ENCODE measurements around the gene C1QTNF2. TPM values are rescaled to one million over a fixed set of nuclear protein-coding genes. Genes with fewer than 3 reads are reported as not detected.

The C1QTNF2 gene
- total RNA-seq, 1 donor from 2014 or later: 0.17 TPM

DNA sequence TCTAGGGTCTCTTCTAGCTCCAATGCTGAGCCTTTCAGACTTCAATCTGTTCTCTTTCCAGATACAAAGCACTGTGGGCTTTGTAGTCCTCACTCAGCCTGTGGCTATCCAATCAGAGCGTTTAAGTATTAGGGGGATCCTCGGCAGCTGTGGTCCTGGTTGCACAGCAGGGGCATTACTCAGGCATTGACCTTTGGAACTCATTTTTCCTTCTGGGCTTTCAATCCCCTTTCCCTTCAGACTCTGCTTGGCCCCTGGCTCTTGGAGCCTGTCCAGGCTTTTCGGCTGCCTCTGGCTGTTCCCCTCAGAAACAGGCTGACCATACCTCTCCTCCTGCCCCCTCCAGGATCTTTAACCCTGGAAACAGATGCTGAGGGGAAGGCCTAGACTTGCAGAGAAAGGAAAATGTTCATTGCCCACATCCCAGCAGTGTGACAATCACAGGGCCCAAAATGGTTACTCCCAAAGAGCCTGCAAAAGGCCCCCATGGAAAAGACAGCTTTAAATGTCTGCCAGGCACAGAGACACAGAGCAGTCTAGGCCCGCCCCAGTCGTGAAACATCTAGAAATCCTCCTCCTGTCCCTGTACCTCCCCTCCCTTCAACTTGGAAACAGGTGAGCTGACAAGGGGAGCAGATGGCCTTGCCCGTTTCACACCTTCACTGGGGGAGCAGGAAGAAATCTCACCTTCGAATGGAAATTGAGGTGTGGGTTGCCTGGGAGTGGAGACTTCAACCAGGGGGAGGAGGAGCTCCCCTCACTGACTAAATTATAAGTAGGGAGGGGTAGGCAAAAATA is 13.7 kb downstream of the C1QTNF2 start:
- no peak for DNase-seq (ENCODE audit: low read depth)
- TF ChIP-seq, protein P1, sequence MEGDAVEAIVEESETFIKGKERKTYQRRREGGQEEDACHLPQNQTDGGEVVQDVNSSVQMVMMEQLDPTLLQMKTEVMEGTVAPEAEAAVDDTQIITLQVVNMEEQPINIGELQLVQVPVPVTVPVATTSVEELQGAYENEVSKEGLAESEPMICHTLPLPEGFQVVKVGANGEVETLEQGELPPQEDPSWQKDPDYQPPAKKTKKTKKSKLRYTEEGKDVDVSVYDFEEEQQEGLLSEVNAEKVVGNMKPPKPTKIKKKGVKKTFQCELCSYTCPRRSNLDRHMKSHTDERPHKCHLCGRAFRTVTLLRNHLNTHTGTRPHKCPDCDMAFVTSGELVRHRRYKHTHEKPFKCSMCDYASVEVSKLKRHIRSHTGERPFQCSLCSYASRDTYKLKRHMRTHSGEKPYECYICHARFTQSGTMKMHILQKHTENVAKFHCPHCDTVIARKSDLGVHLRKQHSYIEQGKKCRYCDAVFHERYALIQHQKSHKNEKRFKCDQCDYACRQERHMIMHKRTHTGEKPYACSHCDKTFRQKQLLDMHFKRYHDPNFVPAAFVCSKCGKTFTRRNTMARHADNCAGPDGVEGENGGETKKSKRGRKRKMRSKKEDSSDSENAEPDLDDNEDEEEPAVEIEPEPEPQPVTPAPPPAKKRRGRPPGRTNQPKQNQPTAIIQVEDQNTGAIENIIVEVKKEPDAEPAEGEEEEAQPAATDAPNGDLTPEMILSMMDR (conservative IDR thresholded peaks at IDR 0.05; ENCODE audit: low read depth, low read length): no peak
- H3K4me3 ChIP-seq (ENCODE audit: low read depth, low read length): no peak overlapping the region

DNA sequence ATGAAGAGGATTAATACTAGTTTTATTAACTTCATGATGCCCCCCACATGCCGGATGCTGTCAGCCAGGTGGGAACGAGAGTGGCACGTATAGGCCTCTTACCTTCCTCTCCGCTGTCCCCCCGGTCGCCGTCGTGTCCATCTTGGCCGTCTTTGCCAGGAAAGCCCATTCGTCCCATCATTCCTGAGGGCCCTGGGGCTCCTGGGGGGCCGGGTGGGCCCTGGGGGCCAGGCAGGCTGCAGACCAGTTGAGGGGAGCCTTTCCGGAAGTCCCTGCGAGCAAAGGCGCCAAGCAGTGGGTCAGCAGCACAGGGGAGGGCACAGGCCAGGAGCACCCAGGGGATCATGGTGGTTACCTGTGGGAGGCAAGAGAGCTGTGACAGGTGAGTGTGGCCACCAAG is 15.8 kb downstream of the C1QTNF2 start:
- TF ChIP-seq, protein P1 (conservative IDR thresholded peaks at IDR 0.05; ENCODE audit: low read depth, low read length): no peak
- no peak overlapping the region for H3K4me3 ChIP-seq (ENCODE audit: low read depth, low read length)
- no peak for DNase-seq (ENCODE audit: low read depth)

DNA sequence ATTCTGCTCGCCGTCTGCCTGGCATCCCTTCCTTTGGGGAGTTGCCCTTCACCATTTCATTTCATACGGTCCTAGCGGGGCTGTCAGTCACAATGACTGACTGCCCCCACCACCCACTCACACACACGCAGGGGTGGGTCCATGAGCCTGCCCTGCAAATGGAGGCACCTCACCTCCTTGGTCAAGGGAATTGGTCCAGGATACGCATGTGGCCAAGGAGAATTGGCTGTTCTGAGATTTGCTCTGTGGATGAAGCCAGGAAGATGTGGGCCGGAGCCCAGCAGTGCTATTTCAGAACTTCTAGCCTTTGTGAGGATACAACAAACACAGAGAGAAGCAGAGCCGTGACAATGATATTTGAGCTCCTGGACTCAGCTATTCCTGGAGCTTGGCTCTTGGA is 17.0 kb downstream of the C1QTNF2 start:
- TF ChIP-seq, protein P1 (conservative IDR thresholded peaks at IDR 0.05; ENCODE audit: low read depth, low read length): no peak
- DNase-seq (ENCODE audit: low read depth): no peak
- no peak overlapping the region for H3K4me3 ChIP-seq (ENCODE audit: low read depth, low read length)

DNA sequence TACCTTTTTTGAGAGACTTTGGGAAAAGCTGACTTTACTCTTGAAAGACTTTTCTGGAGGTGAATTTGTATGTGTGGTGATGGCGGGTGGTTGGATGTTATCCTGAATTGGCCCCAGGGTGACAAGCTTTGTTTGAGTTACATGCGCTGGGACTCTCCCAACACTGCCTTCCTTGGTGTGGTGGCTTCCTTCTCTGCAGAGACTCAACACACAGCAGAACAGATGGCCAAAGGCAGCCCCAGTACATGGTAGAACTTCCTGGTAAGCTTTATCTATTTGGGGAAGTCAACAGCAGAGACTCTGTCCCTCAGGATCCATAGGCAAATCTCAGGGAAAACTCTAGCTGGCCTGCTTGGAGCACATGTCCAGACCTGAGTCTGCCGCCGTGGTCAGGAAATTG is 18.1 kb downstream of the C1QTNF2 start:
- TF ChIP-seq, protein P1 (conservative IDR thresholded peaks at IDR 0.05; ENCODE audit: low read depth, low read length): no peak
- no peak overlapping the region for H3K4me3 ChIP-seq (ENCODE audit: low read depth, low read length)
- no peak for DNase-seq (ENCODE audit: low read depth)

DNA sequence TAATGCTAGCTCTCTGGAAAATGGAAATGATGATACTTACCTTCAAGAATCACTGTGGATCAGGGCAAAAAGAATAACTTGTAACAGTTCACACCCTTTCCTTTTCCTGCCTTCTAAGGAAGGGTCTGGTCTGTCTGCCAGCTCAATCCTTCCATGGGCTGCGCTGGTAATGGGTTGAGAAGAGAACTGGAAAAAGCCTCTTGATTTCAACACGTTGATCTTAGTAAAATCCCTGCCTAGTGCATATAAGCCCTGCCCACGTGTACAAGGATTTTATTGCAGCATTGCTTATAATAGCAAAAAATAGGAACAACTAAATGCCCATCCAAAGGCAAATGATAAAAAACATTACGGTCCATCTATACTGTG is 20.5 kb downstream of the C1QTNF2 start:
- no peak for DNase-seq (ENCODE audit: low read depth)
- TF ChIP-seq, protein P1 (conservative IDR thresholded peaks at IDR 0.05; ENCODE audit: low read depth, low read length): no peak
- no peak overlapping the region for H3K4me3 ChIP-seq (ENCODE audit: low read depth, low read length)

DNA sequence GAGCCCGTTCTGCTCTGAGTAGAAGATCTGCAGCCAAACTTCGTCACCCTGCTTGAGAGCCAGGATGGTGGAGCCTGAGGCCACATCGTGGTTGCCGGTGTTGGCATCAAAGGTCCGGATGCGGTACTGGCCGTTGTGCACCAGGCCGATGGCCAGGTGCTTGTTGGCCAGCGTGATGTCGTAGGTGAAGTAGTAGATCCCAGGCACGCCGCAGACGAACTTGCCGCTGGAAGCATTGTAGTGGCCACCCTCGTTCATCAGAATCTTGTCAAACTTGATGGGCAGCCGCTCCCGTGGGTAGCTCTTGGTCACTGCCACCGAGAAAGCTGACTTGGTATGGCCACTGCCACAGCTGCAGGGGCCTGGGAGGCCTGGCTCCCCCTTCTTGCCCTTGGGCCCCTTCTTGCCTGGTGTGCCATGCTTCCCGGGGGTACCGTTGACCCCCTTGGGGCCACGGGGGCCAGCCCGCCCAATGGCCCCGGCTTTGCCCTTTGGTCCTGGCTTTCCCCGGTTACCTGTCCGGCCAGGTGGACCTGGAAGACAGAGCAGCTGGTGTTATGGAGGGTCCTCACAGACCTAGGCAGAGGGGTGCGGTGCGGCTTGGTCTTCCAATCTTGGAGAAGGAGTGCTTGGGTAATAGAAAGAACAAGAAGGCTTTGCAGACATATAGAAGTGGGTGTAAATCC is 21.0 kb downstream of the C1QTNF2 start:
- TF ChIP-seq, protein P1 (conservative IDR thresholded peaks at IDR 0.05; ENCODE audit: low read depth, low read length): no peak
- DNase-seq (ENCODE audit: low read depth): no peak
- H3K4me3 ChIP-seq (ENCODE audit: low read depth, low read length): no peak overlapping the region

Measured in epithelial cell of proximal tubule (primary cell).